Measurements from ENCODE around the gene DIP2C.
"Not testable (repeated sequence)": the region's sequence is repeated elsewhere in the genome, so short reads cannot be mapped to it uniquely, and the experiment has no call there.

The DIP2C gene

GRCh38 chr10:639751-640672 lies 49.5 kb downstream of the DIP2C start:
- DNase-seq = no peak

- no peak for DNase-seq
Observed at GRCh38 chr10:639001-639750, 50.3 kb downstream of the DIP2C start.

- DNase-seq = no peak
Observed at GRCh38 chr10:637771-638195, 51.7 kb downstream of the DIP2C start.

- no peak for DNase-seq
Observed at GRCh38 chr10:637221-637620, 52.2 kb downstream of the DIP2C start.

- no peak for DNase-seq
Observed at GRCh38 chr10:636769-637168, 52.7 kb downstream of the DIP2C start.

GRCh38 chr10:636016-636730 lies 53.3 kb downstream of the DIP2C start:
- DNase-seq = no peak

- DNase-seq = no peak
Observed at GRCh38 chr10:635088-635861, 54.2 kb downstream of the DIP2C start.

GRCh38 chr10:634256-634655 lies 55.2 kb downstream of the DIP2C start:
- no peak for DNase-seq

GRCh38 chr10:633279-634245 lies 55.9 kb downstream of the DIP2C start:
- DNase-seq = no peak

- not testable (repeated sequence) for DNase-seq
Observed at GRCh38 chr10:632807-633177, 56.7 kb downstream of the DIP2C start.

GRCh38 chr10:632155-632806 lies 57.2 kb downstream of the DIP2C start:
- DNase-seq = not testable (repeated sequence)

- DNase-seq = no peak
Observed at GRCh38 chr10:631266-631665, 58.2 kb downstream of the DIP2C start.

GRCh38 chr10:630581-631073 lies 58.8 kb downstream of the DIP2C start:
- no peak for DNase-seq

GRCh38 chr10:629186-629998 lies 60.1 kb downstream of the DIP2C start:
- DNase-seq = no peak

GRCh38 chr10:628386-629045 lies 61.0 kb downstream of the DIP2C start:
- no peak for DNase-seq

GRCh38 chr10:627032-627992 lies 62.2 kb downstream of the DIP2C start:
- DNase-seq = no peak

- DNase-seq = no peak
Observed at GRCh38 chr10:625751-626711, 63.4 kb downstream of the DIP2C start.
